Measurements from ENCODE around the gene NDUFV2.
"Not testable (repeated sequence)": the region's sequence is repeated elsewhere in the genome, so short reads cannot be mapped to it uniquely, and the experiment has no call there.

The NDUFV2 gene

GRCh38 chr18:9164149-9164548 lies 61.6 kb downstream of the NDUFV2 start:
- H3K9ac ChIP-seq (ENCODE audit: low read depth, low read length); H3K27ac ChIP-seq (ENCODE audit: low read length); H3K4me1 ChIP-seq (ENCODE audit: insufficient read depth, low read length); H3K27me3 ChIP-seq (ENCODE audit: insufficient read depth, low read length); H3K36me3 ChIP-seq (ENCODE audit: insufficient read depth, low read depth, low read length); H3K9me3 ChIP-seq (ENCODE audit: insufficient read depth, low read depth, low read length); H3K4me3 ChIP-seq (ENCODE audit: low read length): not testable (repeated sequence)

DNA sequence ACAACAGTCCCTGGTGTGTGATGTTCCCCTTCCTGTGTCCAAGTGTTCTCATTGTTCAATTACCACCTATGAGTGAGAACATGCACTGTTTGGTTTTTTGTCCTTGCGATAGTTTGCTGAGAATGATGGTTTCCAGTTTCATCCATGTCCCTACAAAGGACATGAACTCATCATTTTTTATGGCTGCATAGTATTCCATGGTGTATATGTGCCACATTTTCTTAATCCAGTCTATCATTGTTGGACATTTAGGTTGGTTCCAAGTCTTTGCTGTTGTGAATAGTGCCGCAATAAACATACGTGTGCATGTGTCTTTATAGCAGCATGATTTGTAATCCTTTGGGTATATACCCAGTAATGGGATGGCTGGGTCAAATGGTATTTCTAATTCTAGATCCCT lies 63.4 kb downstream of the NDUFV2 start:
- not testable (repeated sequence) for H3K9me3 ChIP-seq (ENCODE audit: insufficient read depth, low read depth, low read length); H3K36me3 ChIP-seq (ENCODE audit: insufficient read depth, low read depth, low read length); H3K9ac ChIP-seq (ENCODE audit: low read depth, low read length); H3K27me3 ChIP-seq (ENCODE audit: insufficient read depth, low read length); H3K4me3 ChIP-seq (ENCODE audit: low read length); H3K27ac ChIP-seq (ENCODE audit: low read length); H3K4me1 ChIP-seq (ENCODE audit: insufficient read depth, low read length)

DNA sequence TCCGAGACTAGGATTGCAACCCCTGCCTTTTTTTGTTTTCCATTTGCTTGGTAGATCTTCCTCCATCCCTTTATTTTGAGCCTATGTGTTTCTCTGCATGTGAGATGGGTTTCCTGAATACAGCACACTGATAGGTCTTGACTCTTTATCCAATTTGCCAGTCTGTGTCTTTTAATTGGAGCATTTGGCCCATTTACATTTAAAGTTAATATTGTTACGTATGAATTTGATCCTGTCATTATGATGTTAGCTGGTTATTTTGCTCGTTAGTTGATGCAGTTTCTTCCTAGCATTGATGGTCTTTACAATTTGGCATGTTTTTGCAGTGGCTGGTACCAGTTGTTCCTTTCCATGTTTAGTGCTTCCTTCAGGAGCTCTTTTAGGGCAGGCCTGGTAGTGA lies 67.0 kb downstream of the NDUFV2 start:
- H3K9ac ChIP-seq (ENCODE audit: low read depth, low read length); H3K4me3 ChIP-seq (ENCODE audit: low read length); H3K36me3 ChIP-seq (ENCODE audit: insufficient read depth, low read depth, low read length); H3K9me3 ChIP-seq (ENCODE audit: insufficient read depth, low read depth, low read length); H3K27me3 ChIP-seq (ENCODE audit: insufficient read depth, low read length); H3K27ac ChIP-seq (ENCODE audit: low read length); H3K4me1 ChIP-seq (ENCODE audit: insufficient read depth, low read length): not testable (repeated sequence)

- not testable (repeated sequence) for H3K4me3 ChIP-seq (ENCODE audit: low read length)
These were observed 69.4 kb downstream of the NDUFV2 start for GRCh38 chr18:9171919-9172318.

GRCh38 chr18:9172506-9173127 lies 70.1 kb downstream of the NDUFV2 start:
- H3K4me3 ChIP-seq (ENCODE audit: low read length): no peak overlapping the region
- no peak overlapping the region for H3K9ac ChIP-seq (ENCODE audit: low read depth, low read length)
- H3K9me3 ChIP-seq (ENCODE audit: insufficient read depth, low read depth, low read length): no peaks in the 10 kb centered on the region
- no peak overlapping the region for H3K27ac ChIP-seq (ENCODE audit: low read length)
- H3K27me3 ChIP-seq (ENCODE audit: insufficient read depth, low read length): no peaks in the 10 kb centered on the region
- no peaks in the 10 kb centered on the region for H3K36me3 ChIP-seq (ENCODE audit: insufficient read depth, low read depth, low read length)
- H3K4me1 ChIP-seq (ENCODE audit: insufficient read depth, low read length): no peaks in the 10 kb centered on the region

More at GRCh38 chr18:9171919-9172318, 69.4 kb downstream of the NDUFV2 start:
- not testable (repeated sequence) for H3K36me3 ChIP-seq (ENCODE audit: insufficient read depth, low read depth, low read length); H3K27ac ChIP-seq (ENCODE audit: low read length); H3K4me1 ChIP-seq (ENCODE audit: insufficient read depth, low read length); H3K27me3 ChIP-seq (ENCODE audit: insufficient read depth, low read length); H3K9me3 ChIP-seq (ENCODE audit: insufficient read depth, low read depth, low read length); H3K9ac ChIP-seq (ENCODE audit: low read depth, low read length)

DNA sequence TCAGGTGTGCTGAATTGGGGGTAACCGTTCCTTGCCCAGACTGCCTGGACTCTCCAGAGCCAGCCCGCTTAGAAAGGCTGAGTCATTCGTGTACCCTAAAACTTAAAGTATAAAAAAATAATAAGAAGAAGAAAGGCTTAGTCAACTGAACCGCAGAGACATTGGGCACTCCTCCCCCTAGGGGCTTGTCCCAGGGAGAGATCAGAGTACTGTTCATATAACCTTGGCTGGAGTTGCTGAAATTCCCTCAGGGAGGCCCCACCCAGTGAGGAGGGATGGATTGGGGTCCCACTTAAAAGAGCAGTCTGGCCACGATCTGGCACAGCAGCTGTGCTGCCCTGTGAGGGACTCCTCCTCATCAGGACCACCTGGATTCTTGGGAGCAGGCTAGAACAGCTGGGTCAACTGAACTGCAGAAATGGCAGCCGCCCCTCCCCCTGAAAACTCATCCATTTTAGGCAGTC lies 71.3 kb downstream of the NDUFV2 start:
- no peaks in the 10 kb centered on the region for H3K27me3 ChIP-seq (ENCODE audit: insufficient read depth, low read length)
- H3K27ac ChIP-seq (ENCODE audit: low read length): no peak overlapping the region
- H3K36me3 ChIP-seq (ENCODE audit: insufficient read depth, low read depth, low read length): no peaks in the 10 kb centered on the region
- no peaks in the 10 kb centered on the region for H3K4me1 ChIP-seq (ENCODE audit: insufficient read depth, low read length)
- no peak overlapping the region for H3K9ac ChIP-seq (ENCODE audit: low read depth, low read length)
- H3K4me3 ChIP-seq (ENCODE audit: low read length): no peak overlapping the region
- no peaks in the 10 kb centered on the region for H3K9me3 ChIP-seq (ENCODE audit: insufficient read depth, low read depth, low read length)

DNA sequence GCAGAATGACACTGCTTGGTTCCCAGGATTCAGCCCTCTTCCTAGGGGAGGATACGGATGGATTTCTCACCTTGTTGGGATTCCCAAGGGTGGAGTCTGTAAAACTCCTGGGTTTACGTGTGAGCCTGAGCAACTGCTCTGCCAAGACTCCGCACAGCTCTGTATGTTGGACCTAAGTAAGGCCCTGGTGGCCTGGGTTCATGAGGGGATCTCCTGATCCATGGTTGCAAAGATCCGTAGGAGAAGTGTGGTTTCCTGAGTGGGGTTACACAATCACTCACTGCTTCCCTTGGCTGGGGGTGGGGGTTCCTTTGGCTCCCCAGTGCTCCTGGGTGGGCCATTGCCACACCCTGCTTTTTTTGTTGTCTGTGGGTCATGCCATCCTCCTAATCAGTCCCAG lies 71.8 kb downstream of the NDUFV2 start:
- Histone ChIP-seq H3K4me1 (ENCODE audit: insufficient read depth, low read length) (no peaks in the 10 kb centered on the region), H3K27me3 (ENCODE audit: insufficient read depth, low read length) (no peaks in the 10 kb centered on the region), H3K4me3 (ENCODE audit: low read length) (no peak overlapping the region), H3K36me3 (ENCODE audit: insufficient read depth, low read depth, low read length) (no peaks in the 10 kb centered on the region), H3K9ac (ENCODE audit: low read depth, low read length) (no peak overlapping the region), H3K9me3 (ENCODE audit: insufficient read depth, low read depth, low read length) (no peaks in the 10 kb centered on the region), H3K27ac (ENCODE audit: low read length) (no peak overlapping the region)

DNA sequence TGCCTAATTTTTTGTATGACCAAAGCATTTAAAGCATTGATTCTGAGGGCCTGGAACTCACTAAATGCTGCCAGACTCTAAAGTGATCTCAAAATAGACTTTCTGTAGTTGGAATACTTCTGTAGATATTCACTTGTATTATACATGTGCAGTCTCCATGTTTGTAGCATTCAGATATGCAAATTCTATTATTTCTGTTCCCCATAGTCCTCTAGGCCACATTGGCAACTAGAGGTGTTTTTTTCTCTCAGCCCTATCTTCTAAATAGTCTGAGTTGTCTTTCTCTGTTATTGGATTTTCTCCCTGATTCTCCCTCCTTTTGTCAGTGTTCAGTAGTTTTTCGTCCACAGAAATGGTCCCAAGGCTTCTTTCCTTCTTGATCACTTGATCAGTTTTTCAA lies 72.6 kb downstream of the NDUFV2 start:
- no peaks in the 10 kb centered on the region for H3K27me3 ChIP-seq (ENCODE audit: insufficient read depth, low read length)
- no peaks in the 10 kb centered on the region for H3K36me3 ChIP-seq (ENCODE audit: insufficient read depth, low read depth, low read length)
- no peaks in the 10 kb centered on the region for H3K4me1 ChIP-seq (ENCODE audit: insufficient read depth, low read length)
- H3K9me3 ChIP-seq (ENCODE audit: insufficient read depth, low read depth, low read length): no peaks in the 10 kb centered on the region
- H3K9ac ChIP-seq (ENCODE audit: low read depth, low read length): no peak overlapping the region
- H3K27ac ChIP-seq (ENCODE audit: low read length): no peak overlapping the region
- H3K4me3 ChIP-seq (ENCODE audit: low read length): no peak overlapping the region

- Histone ChIP-seq H3K4me3 (ENCODE audit: low read length) (no peak overlapping the region), H3K4me1 (ENCODE audit: insufficient read depth, low read length) (no peaks in the 10 kb centered on the region), H3K36me3 (ENCODE audit: insufficient read depth, low read depth, low read length) (no peaks in the 10 kb centered on the region), H3K9ac (ENCODE audit: low read depth, low read length) (no peak overlapping the region), H3K27ac (ENCODE audit: low read length) (no peak overlapping the region), H3K9me3 (ENCODE audit: insufficient read depth, low read depth, low read length) (no peaks in the 10 kb centered on the region), H3K27me3 (ENCODE audit: insufficient read depth, low read length) (no peaks in the 10 kb centered on the region)
These were observed 74.5 kb downstream of the NDUFV2 start for GRCh38 chr18:9177031-9177430.

DNA sequence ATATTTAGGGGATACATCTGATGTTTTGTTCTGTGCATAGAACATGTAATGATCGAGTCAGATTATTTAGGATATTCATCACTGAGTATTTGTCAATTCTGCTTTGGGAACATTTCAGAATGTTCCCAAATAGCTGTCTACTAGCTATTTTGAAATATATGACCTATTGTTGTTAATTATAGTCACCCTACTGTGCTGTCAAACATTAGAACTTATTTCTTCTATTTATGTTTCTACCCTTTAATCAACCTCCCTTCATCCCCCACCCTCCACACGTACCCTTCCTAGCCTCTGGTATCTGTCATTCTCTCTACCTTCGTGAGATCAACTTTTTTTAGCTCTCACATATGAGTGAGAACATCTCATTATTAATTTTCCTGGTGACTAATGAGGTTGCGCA lies 75.0 kb downstream of the NDUFV2 start:
- no peaks in the 10 kb centered on the region for H3K4me1 ChIP-seq (ENCODE audit: insufficient read depth, low read length)
- no peak overlapping the region for H3K27ac ChIP-seq (ENCODE audit: low read length)
- H3K9me3 ChIP-seq (ENCODE audit: insufficient read depth, low read depth, low read length): no peaks in the 10 kb centered on the region
- no peaks in the 10 kb centered on the region for H3K27me3 ChIP-seq (ENCODE audit: insufficient read depth, low read length)
- H3K4me3 ChIP-seq (ENCODE audit: low read length): no peak overlapping the region
- peaks cover 2% of the 10 kb centered on the region; the same call in 1 of the 2 replicates for H3K36me3 ChIP-seq (ENCODE audit: insufficient read depth, low read depth, low read length)
- H3K9ac ChIP-seq (ENCODE audit: low read depth, low read length): no peak overlapping the region

DNA sequence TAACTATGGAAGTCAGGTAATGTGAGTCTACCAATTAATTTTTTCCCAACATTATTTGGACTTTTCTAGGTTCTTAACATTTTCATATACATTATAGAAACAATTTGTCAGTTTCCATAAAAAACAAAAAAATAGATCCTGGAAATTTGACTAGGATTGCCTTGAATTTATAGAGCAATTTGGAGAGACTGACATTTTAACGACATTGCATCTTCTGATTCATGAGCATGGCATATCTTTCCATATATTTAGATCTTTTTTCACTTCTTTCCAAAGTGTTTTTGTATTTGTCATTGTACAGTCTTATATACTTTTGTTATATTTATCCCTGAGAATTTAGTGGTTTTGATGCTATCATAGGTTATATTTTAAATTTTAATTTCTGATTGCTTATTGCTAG lies 76.1 kb downstream of the NDUFV2 start:
- Histone ChIP-seq H3K9me3 (ENCODE audit: insufficient read depth, low read depth, low read length) (no peaks in the 10 kb centered on the region), H3K36me3 (ENCODE audit: insufficient read depth, low read depth, low read length) (peaks cover 10% of the 10 kb centered on the region; the same call in 1 of the 2 replicates), H3K27me3 (ENCODE audit: insufficient read depth, low read length) (no peaks in the 10 kb centered on the region), H3K4me1 (ENCODE audit: insufficient read depth, low read length) (no peaks in the 10 kb centered on the region), H3K4me3 (ENCODE audit: low read length) (no peak overlapping the region), H3K9ac (ENCODE audit: low read depth, low read length) (no peak overlapping the region), H3K27ac (ENCODE audit: low read length) (no peak overlapping the region)

DNA sequence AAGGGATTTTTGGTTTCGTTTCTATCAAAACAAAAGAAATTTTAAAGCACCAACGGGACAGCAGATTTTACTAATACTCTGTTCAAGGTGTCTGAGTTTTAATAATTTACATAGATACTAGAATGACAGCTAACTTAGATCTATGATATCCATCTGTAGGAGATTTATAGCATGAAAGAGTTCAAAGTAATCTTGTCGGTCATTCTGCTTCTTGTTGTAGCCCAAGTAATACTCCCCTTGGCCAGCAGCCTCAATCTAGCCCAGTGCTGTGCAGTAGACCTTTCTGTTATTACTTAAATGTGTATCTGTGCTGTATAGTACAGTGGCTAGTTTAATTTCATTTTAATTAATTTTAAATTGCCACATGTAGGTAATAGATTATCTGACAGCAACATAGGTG lies 78.8 kb downstream of the NDUFV2 start:
- H3K9ac ChIP-seq (ENCODE audit: low read depth, low read length): no peak overlapping the region
- peaks cover 10% of the 10 kb centered on the region; the same call in 1 of the 2 replicates for H3K36me3 ChIP-seq (ENCODE audit: insufficient read depth, low read depth, low read length)
- H3K4me1 ChIP-seq (ENCODE audit: insufficient read depth, low read length): no peaks in the 10 kb centered on the region
- no peaks in the 10 kb centered on the region for H3K27me3 ChIP-seq (ENCODE audit: insufficient read depth, low read length)
- no peak overlapping the region for H3K4me3 ChIP-seq (ENCODE audit: low read length)
- H3K9me3 ChIP-seq (ENCODE audit: insufficient read depth, low read depth, low read length): no peaks in the 10 kb centered on the region
- H3K27ac ChIP-seq (ENCODE audit: low read length): no peak overlapping the region

Data from iPS-20b (cell line).